Effector memory CD8-positive, alpha-beta T cell (primary cell): ENCODE results near the gene CHCHD1.
"Not testable (repeated sequence)": the region's sequence is repeated elsewhere in the genome, so short reads cannot be mapped to it uniquely, and the experiment has no call there.

ENCODE experiments used
- ATAC-seq: fragments of 150-1000 bp; cut with Tn5 transposase; replicated peaks from 2 replicates; pipeline ENCODE4 v1.10.0; 2021; ENCODE audit warnings: mild to moderate bottlenecking, moderate library complexity
- DNase-seq, 3 experiments: peaks; one replicate each; pipeline ENCODE4 v3.0.0; 2021
- H3K27ac Mint-ChIP-seq, 2 donors: one replicate each; pipeline ENCODE4 v1.8.0; 2022; ENCODE audit warnings: mild to moderate bottlenecking in 2 of 2, mixed read lengths in 2 of 2, moderate library complexity in 2 of 2
- H3K27me3 Mint-ChIP-seq, 2 donors: one replicate each; pipeline ENCODE4 v1.8.0; 2022; ENCODE audit warnings: mixed read lengths in 2 of 2
- H3K36me3 Mint-ChIP-seq: one replicate; pipeline ENCODE4 v1.8.0; 2022; ENCODE audit warnings: mild to moderate bottlenecking, moderate library complexity, mixed read lengths; ENCODE audit not compliant: insufficient read depth
- H3K4me1 Mint-ChIP-seq, 2 donors: one replicate each; pipeline ENCODE4 v1.8.0; 2022; ENCODE audit warnings: low read depth in 2 of 2, mixed read lengths in 2 of 2
- H3K4me3 Mint-ChIP-seq, 2 donors: one replicate each; pipeline ENCODE4 v1.8.0; 2022; ENCODE audit warnings: mild to moderate bottlenecking in 2 of 2, mixed read lengths in 2 of 2, moderate library complexity in 2 of 2
- H3K9me3 Mint-ChIP-seq, 2 donors: one replicate each; pipeline ENCODE4 v1.8.0; 2022; ENCODE audit warnings: mixed read lengths in 2 of 2
- total RNA-seq, 9 experiments: gene quantifications; one replicate each; lab custom pipeline; 2026; lab: John Stamatoyannopoulos, UW

CHCHD1 gene
- 8.8 to 40.0 (median 19.3) reads per million in 9 experiments for total RNA-seq

- Mint-ChIP-seq H3K4me1 (peaks cover 40 to 49% of the 10 kb centered on the region in 2 donors), H3K4me3 (peak within 1 kb of the TSS; percentile 93 to 98), H3K9me3 (no peaks in the 10 kb centered on the region), H3K36me3 (peaks cover 57% of the 10 kb centered on the region), H3K27me3 (no peaks in the 10 kb centered on the region), H3K27ac (peak within 1 kb of the TSS; percentile 96 to 97)
- ATAC-seq = peak; percentile 61
- peak; percentile 89 to 91 (median 90) for DNase-seq
These were observed at the start of gene CHCHD1 for GRCh38 chr10:73781879-73782748. TSS of gene CHCHD1 (plus strand) at chr10:73782048. CDS start at chr10:73782076, 28 bp downstream.

DNA sequence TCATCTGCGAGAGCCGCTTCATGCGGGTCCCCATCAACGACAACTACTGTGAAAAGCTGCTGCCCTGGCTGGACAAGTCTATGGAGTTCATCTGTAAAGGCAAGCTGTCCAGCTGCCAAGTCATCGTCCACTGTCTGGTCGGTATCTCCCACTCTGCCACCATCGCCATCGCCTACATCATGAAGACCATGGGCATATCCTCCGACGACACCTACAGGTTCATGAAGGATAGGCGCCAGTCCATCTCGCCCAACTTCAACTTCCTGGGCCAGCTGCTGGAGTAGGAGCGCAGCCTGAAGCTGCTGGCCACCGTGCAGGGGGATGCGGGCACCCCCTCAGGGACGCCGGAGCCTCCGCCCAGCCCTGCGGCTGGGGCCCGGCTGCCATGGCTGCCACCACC, 49.4 kb upstream of the CHCHD1 start:
- ATAC-seq (no peak), DNase-seq (no peak)
- peaks cover 12 to 14% of the 10 kb centered on the region in 2 donors for H3K4me1 Mint-ChIP-seq
- H3K4me3 Mint-ChIP-seq = peak overlapping the region in 1 of 2 donors; percentile 61
- H3K36me3 Mint-ChIP-seq = peaks cover 38% of the 10 kb centered on the region
- no peak overlapping the region for H3K27ac Mint-ChIP-seq
- H3K27me3 Mint-ChIP-seq = no peaks in the 10 kb centered on the region
- H3K9me3 Mint-ChIP-seq = no peaks in the 10 kb centered on the region

- Mint-ChIP-seq H3K4me1 (peaks cover 12 to 14% of the 10 kb centered on the region in 2 donors), H3K36me3 (peaks cover 42% of the 10 kb centered on the region), H3K27me3 (no peaks in the 10 kb centered on the region), H3K27ac (no peak overlapping the region), H3K4me3 (no peak overlapping the region), H3K9me3 (no peaks in the 10 kb centered on the region)
- ATAC-seq (no peak), DNase-seq (no peak)
These were observed 48.8 kb upstream of the CHCHD1 start for GRCh38 chr10:73732931-73733623.

- Mint-ChIP-seq H3K27ac (peak overlapping the region in 1 of 2 donors; percentile 38), H3K36me3 (peaks cover 47% of the 10 kb centered on the region), H3K9me3 (no peaks in the 10 kb centered on the region), H3K4me1 (peaks cover 12 to 14% of the 10 kb centered on the region in 2 donors), H3K27me3 (no peaks in the 10 kb centered on the region), H3K4me3 (no peak overlapping the region)
- no peak for DNase-seq
- ATAC-seq = no peak
These were observed 47.7 kb upstream of the CHCHD1 start for GRCh38 chr10:73734028-73734720.

GRCh38 chr10:73734796-73735305, 47.0 kb upstream of the CHCHD1 start:
- no peak overlapping the region for H3K4me3 Mint-ChIP-seq
- no peaks in the 10 kb centered on the region for H3K9me3 Mint-ChIP-seq
- ATAC-seq = no peak
- DNase-seq = no peak
- H3K4me1 Mint-ChIP-seq = peaks cover 8 to 11% of the 10 kb centered on the region in 2 donors
- no peak overlapping the region for H3K27ac Mint-ChIP-seq
- H3K36me3 Mint-ChIP-seq = peaks cover 45% of the 10 kb centered on the region
- H3K27me3 Mint-ChIP-seq = no peaks in the 10 kb centered on the region

DNA sequence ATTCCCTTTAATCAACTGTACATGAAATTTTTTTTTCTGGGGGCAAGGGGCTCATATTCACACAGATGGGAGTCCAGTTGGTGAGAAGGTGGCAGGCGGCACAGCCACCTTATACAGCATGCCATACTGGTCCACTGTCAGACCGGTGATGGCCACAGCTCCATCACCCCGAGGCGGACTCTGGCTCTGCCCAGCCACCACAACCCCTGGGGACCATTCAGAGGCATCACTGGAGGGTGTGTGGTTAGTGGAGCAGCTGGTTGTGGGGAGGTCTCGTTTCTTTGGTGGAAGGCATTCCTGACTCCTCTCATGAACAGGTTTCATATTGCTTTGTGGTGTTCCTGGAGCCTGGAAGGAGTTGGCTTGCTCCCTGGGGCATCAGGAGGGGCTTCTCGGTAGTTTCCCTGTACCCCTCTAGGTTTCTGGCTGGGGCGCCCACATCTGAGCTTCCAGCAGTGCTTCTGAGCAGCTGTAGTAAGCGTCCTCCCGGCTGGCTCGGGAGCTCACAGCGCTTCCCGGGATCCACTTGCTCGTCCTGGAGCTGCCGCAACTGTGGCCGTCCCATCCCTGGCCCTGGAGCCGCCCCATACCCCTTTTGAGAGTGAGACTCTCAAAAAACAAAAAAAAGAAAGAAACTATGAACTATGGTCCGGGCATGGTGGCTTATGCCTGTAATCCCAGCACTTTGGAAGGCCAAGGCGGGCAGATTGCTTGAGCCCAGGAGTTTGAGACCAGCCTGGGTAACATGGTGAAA, 41.2 kb upstream of the CHCHD1 start:
- H3K36me3 Mint-ChIP-seq = peaks cover 39% of the 10 kb centered on the region
- not testable (repeated sequence) for H3K27me3 Mint-ChIP-seq, DNase-seq, H3K4me3 Mint-ChIP-seq, H3K9me3 Mint-ChIP-seq, ATAC-seq
- H3K27ac Mint-ChIP-seq = peak overlapping the region in 1 of 2 donors; percentile 69
- peaks cover 15 to 21% of the 10 kb centered on the region in 2 donors for H3K4me1 Mint-ChIP-seq

DNA sequence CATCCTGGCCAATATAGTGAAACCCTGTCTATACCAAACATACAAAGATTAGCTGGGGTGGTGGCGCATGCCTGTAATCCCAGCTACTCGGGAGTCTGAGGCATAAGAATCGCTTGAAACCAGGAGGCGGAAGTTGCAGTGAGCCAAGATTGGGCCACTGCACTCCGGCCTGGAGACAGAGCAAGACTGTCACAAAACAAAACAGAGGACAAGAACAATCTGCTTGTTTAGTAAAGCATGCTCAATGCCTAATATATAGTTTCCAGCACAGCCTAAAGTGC, 39.5 kb upstream of the CHCHD1 start:
- DNase-seq = no peak
- Mint-ChIP-seq H3K27ac (peak overlapping the region; percentile 35 to 100), H3K27me3 (no peaks in the 10 kb centered on the region), H3K4me3 (no peak overlapping the region), H3K4me1 (peaks cover 25% of the 10 kb centered on the region in 2 donors), H3K9me3 (no peaks in the 10 kb centered on the region), H3K36me3 (peaks cover 37% of the 10 kb centered on the region)
- no peak for ATAC-seq

DNA sequence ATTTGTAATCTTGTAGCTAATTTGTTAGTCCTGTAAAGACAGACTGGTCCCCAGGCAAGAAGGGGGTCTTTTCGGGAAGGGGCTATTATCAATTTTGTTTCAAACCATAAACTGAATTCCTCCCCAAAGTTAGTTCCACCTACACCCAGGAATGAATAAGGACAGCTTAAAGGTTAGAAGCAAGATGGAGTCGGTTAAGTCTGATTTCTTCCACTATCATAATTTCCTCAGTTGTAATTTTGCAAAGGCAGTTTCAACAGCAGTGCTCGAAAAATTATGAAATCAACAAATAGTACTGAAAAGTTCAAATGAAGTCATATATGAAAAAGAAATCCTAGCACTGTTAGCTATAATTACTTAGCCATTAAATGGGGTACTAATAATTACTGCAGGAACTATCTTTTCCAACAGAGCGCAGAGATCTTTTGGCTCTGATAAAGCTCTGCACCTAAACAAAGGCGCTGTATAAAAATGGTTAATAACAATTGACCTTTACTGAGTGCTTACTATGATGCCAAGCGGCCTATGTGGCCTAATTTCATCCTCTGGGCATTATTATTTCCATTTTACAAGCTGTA, 38.4 kb upstream of the CHCHD1 start:
- Mint-ChIP-seq H3K36me3 (peaks cover 39% of the 10 kb centered on the region), H3K4me3 (peak overlapping the region; percentile 99), H3K9me3 (no peaks in the 10 kb centered on the region), H3K4me1 (peaks cover 25% of the 10 kb centered on the region in 2 donors), H3K27ac (peak overlapping the region; percentile 100), H3K27me3 (no peaks in the 10 kb centered on the region)
- DNase-seq (no peak), ATAC-seq (no peak)

GRCh38 chr10:73743905-73744663, 37.8 kb upstream of the CHCHD1 start, which contains the start of gene SEC24C:
TSS of gene SEC24C (plus strand) at chr10:73744372. CDS start at chr10:73746833, 2,461 bp downstream.
- Mint-ChIP-seq H3K4me3 (peak within 1 kb of the TSS; percentile 99), H3K4me1 (peaks cover 28 to 30% of the 10 kb centered on the region in 2 donors), H3K27ac (peak within 1 kb of the TSS; percentile 100), H3K36me3 (peaks cover 42% of the 10 kb centered on the region), H3K27me3 (no peaks in the 10 kb centered on the region), H3K9me3 (no peaks in the 10 kb centered on the region)
- DNase-seq (peak; percentile 93 to 94 (median 94)), ATAC-seq (peak; percentile 87)

DNA sequence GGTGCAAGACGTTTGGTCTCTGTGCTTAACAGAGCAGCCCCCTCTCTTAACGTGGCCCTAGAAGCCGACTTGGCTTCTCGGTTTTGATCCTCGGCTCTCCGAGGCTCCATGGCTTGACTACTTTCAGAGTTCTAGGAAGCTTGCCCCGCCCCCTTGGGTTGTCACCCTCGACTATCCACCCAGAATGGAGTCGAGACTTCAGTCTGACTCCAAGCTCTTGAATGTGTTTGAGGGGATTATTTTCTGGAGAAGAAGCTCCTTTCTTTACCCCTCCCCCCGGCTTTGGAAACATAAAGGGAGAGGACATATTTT, 37.2 kb upstream of the CHCHD1 start:
- Mint-ChIP-seq H3K9me3 (no peaks in the 10 kb centered on the region), H3K27me3 (no peaks in the 10 kb centered on the region), H3K36me3 (peaks cover 46% of the 10 kb centered on the region), H3K4me1 (peaks cover 31 to 36% of the 10 kb centered on the region in 2 donors), H3K27ac (peak overlapping the region; percentile 100), H3K4me3 (peak overlapping the region; percentile 99)
- peak in 2 of 3 experiments; percentile 46 to 48 for DNase-seq
- ATAC-seq = peak; percentile 39

DNA sequence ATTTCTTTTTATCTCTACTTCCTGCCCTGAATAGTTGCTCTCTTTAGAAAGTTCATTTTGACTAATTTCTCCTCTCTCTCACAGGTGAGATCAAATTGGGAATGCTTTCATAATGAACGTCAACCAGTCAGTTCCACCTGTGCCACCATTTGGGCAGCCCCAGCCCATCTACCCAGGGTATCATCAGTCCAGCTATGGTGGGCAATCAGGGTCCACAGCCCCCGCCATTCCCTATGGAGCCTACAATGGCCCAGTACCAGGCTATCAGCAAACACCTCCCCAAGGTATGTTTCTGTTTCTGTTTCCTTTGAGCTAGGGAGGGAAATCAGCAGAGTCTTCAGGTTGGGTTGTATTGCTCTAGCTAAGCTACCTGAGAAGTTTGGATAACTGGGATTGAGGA, 35.1 kb upstream of the CHCHD1 start:
- no peak for DNase-seq
- peak overlapping the region in 1 of 2 donors; percentile 58 for H3K27ac Mint-ChIP-seq
- H3K9me3 Mint-ChIP-seq = no peaks in the 10 kb centered on the region
- no peaks in the 10 kb centered on the region for H3K27me3 Mint-ChIP-seq
- H3K36me3 Mint-ChIP-seq = peaks cover 65% of the 10 kb centered on the region
- peaks cover 42 to 52% of the 10 kb centered on the region in 2 donors for H3K4me1 Mint-ChIP-seq
- H3K4me3 Mint-ChIP-seq = peak overlapping the region; percentile 14 to 54
- no peak for ATAC-seq

DNA sequence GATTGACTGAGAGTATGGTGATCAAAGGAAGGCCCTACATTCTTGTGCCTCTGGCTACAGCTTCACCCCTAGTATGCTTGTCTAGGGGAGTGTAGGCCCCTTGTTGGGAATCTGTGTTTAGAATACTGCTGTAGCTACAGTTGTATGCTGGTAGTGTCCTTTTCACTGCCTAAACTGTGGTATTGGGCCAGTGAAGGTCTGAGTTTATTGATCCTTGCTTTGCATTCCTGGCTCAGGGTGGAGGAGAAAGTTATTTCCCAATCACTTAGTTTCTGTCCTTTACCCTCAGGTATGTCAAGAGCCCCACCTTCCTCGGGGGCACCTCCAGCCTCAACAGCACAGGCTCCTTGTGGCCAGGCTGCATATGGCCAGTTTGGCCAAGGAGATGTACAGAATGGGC, 31.0 kb upstream of the CHCHD1 start:
- no peak for DNase-seq
- Mint-ChIP-seq H3K27ac (peak overlapping the region; percentile 74 to 78), H3K9me3 (no peaks in the 10 kb centered on the region), H3K27me3 (no peaks in the 10 kb centered on the region), H3K36me3 (peaks cover 89% of the 10 kb centered on the region), H3K4me3 (no peak overlapping the region), H3K4me1 (peaks cover 27 to 38% of the 10 kb centered on the region in 2 donors)
- no peak for ATAC-seq
